HG02588 (cell line): Measurements from ENCODE around the gene EMC9.
A peak's percentile ranks its signal among the peaks of the same experiment; 100 is the strongest.

ENCODE experiments used
- ATAC-seq: cut with Tn5 transposase; IDR thresholded peaks from one replicate; pipeline ENCODE4 v1.9.1; 2021; ENCODE audit warnings: mild to moderate bottlenecking, moderate library complexity; ENCODE audit not compliant: unreplicated experiment

EMC9 gene

GRCh38 chr14:24177041-24177825 is 35.8 kb upstream of the EMC9 start:
- no peak for ATAC-seq

GRCh38 chr14:24176599-24176998 is 35.2 kb upstream of the EMC9 start:
- ATAC-seq: no peak

GRCh38 chr14:24172871-24173281 is 31.5 kb upstream of the EMC9 start:
- ATAC-seq: no peak

GRCh38 chr14:24172261-24172860 is 31.0 kb upstream of the EMC9 start:
- ATAC-seq: no peak

- ATAC-seq: peak; percentile 83
These were observed 30.2 kb upstream of the EMC9 start, which contains the start of gene REC8 for GRCh38 chr14:24171422-24172260. REC8 (plus strand) TSS chr14:24172080; CDS start chr14:24172553, 473 bp downstream.

- no peak for ATAC-seq
These were observed 26.2 kb upstream of the EMC9 start for GRCh38 chr14:24167469-24168114.

GRCh38 chr14:24165785-24166184 is 24.4 kb upstream of the EMC9 start:
- ATAC-seq: no peak

GRCh38 chr14:24164518-24164991 is 23.2 kb upstream of the EMC9 start:
- no peak for ATAC-seq

- no peak for ATAC-seq
These were observed 20.7 kb upstream of the EMC9 start for GRCh38 chr14:24162093-24162492.

GRCh38 chr14:24160850-24161804 is 19.7 kb upstream of the EMC9 start, which contains the start of gene IRF9:
IRF9 (plus strand) TSS chr14:24161265; CDS start chr14:24162145, 880 bp downstream.
- ATAC-seq: peak; percentile 75

GRCh38 chr14:24160499-24160849 is 19.1 kb upstream of the EMC9 start:
- ATAC-seq: peak; percentile 4

GRCh38 chr14:24159777-24160498 is 18.5 kb upstream of the EMC9 start:
- ATAC-seq: no peak

- ATAC-seq: no peak
These were observed 15.9 kb upstream of the EMC9 start for GRCh38 chr14:24157331-24157730.

- no peak for ATAC-seq
These were observed 15.4 kb upstream of the EMC9 start for GRCh38 chr14:24156840-24157239.

- ATAC-seq: no peak
These were observed 13.7 kb upstream of the EMC9 start for GRCh38 chr14:24155100-24155499.

- ATAC-seq: no peak
These were observed 10.2 kb upstream of the EMC9 start for GRCh38 chr14:24151404-24152080.

GRCh38 chr14:24150993-24151392 is 9.6 kb upstream of the EMC9 start:
- ATAC-seq: no peak

GRCh38 chr14:24150567-24150966 is 9.2 kb upstream of the EMC9 start:
- ATAC-seq: no peak

- no peak for ATAC-seq
These were observed 8.7 kb upstream of the EMC9 start for GRCh38 chr14:24150061-24150460.
